ENCODE measurements around the gene CCDC102A. TPM values are rescaled to one million over a fixed set of nuclear protein-coding genes. Genes with fewer than 3 reads are reported as not detected.

Gene CCDC102A
- polyA plus RNA-seq, 2 of the 4 experiments (the other 2 are of a cell fraction) = 8.0 to 8.3 TPM

DNA sequence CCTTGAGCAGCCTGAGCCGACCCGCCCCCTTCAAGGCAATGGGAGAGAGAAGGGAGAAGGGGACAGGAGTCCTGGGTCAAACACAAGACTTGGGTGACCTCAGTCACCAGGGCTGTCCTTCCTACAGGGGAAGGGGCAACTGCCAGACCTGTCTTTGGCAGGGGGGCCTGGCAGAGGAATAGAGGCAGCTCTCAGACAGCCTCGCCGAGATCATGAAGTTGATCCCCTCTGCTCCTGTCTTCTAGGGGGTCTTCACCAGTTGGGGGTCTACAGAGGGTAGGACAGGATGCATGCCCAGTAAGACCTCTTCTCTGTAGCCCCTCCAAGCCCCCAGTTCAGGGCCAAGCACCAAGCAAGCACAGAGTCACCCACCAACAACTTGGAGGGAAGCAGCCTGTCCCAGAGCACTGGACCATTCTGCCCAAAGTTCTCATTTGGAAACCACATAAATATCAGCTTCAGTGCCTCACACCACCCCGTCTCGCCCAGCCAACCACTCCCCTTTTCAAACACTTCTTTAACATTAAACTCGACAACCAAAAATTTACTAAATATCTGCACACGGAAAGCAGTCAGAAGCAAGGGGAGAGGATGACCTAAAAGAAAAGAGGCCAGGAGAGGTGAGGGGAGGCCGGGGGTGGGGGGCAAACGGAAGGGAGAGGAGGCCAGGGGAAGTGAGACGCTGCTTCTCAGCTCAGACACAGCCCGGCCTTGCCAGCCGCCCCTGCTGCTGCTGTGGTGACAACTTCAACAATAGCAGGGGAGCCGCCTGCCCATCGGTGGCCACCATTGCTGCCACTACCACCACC lies 57.8 kb downstream of the CCDC102A start:
- Histone ChIP-seq H3K4me3 (peak overlapping the region; percentile 48), H3K27ac (peak overlapping the region; percentile 96 to 98), H3K9me3 (no peaks in the 10 kb centered on the region), H3K4me2 (peak overlapping the region; percentile 93), H3K4me1 (peaks cover 91% of the 10 kb centered on the region)
- POLR2A ChIA-PET = interaction anchor here (0.5 kb wide), 1 partner anchor 27 kb away, joined by 4 read pairs; no protein-coding TSS in a partner anchor
- WGBS (ENCODE audit: missing lambda C conversion rate) = 80% methylated on average over 12 of the region's 15 CpGs
- ATAC-seq (no peak), FAIRE-seq (no peak), DNase-seq (ENCODE audit: low read depth in 1 of 2, low spot score in 1 of 2) (no peak)
- CTCF ChIA-PET = interaction anchor here (1.4 to 8.4 kb wide), 5 partner anchors 8 to 60 kb away, joined by 3 to 70 read pairs (median 44); partner anchors contain the start of genes DOK4 and POLR2C
- no peak for TF ChIP-seq NFE2L2 (conservative IDR thresholded peaks at IDR 0.05; ENCODE audit: low read length)
- TF ChIP-seq, protein P1, sequence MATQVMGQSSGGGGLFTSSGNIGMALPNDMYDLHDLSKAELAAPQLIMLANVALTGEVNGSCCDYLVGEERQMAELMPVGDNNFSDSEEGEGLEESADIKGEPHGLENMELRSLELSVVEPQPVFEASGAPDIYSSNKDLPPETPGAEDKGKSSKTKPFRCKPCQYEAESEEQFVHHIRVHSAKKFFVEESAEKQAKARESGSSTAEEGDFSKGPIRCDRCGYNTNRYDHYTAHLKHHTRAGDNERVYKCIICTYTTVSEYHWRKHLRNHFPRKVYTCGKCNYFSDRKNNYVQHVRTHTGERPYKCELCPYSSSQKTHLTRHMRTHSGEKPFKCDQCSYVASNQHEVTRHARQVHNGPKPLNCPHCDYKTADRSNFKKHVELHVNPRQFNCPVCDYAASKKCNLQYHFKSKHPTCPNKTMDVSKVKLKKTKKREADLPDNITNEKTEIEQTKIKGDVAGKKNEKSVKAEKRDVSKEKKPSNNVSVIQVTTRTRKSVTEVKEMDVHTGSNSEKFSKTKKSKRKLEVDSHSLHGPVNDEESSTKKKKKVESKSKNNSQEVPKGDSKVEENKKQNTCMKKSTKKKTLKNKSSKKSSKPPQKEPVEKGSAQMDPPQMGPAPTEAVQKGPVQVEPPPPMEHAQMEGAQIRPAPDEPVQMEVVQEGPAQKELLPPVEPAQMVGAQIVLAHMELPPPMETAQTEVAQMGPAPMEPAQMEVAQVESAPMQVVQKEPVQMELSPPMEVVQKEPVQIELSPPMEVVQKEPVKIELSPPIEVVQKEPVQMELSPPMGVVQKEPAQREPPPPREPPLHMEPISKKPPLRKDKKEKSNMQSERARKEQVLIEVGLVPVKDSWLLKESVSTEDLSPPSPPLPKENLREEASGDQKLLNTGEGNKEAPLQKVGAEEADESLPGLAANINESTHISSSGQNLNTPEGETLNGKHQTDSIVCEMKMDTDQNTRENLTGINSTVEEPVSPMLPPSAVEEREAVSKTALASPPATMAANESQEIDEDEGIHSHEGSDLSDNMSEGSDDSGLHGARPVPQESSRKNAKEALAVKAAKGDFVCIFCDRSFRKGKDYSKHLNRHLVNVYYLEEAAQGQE (IDR thresholded peaks at IDR 0.05) = no peak

DNA sequence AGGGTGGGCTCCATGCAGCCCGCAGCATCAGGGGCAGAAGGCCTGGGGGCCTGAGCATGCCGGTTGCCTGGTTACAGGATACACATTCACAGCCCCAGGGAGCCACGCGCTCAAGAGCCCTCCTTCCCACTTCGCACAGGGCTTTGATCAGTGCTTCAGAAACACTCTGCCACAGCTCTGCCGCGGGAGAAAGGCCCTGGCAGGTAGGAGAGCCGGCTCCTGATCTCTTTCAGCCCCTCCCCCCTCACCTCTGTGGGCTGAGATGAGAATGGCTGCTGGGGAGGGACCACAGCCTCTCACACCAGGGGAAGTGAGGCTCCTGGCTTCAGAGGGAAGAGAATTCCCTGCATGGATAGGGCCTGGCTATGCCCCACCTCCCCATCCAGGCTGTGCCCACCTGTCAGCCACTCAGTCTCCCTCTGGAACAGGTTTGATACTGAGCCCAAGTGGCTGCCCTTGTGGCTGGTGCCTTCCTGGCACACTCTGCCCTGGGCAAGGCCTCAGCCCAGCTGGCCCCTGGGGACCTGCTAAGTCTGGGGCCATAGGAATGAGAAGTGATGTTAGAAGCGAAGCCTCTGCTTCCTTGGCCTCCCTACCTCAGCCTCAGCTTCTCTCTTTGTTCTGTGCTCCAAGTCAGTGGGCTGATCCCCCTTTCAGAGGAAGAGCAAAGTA lies 58.7 kb downstream of the CCDC102A start:
- DNase-seq (ENCODE audit: low read depth in 1 of 2, low spot score in 1 of 2) (no peak), ATAC-seq (no peak), FAIRE-seq (no peak)
- Histone ChIP-seq H3K27ac (peak overlapping the region; percentile 96 to 98), H3K4me3 (peak overlapping the region; percentile 48; the same call in 1 of the 3 replicates), H3K4me1 (peaks cover 91% of the 10 kb centered on the region), H3K9me3 (no peaks in the 10 kb centered on the region), H3K4me2 (peak overlapping the region; percentile 93)
- WGBS (ENCODE audit: missing lambda C conversion rate) = 61% methylated on average over 6 of the region's 9 CpGs
- TF ChIP-seq ZFP36 (IDR thresholded peaks at IDR 0.05; ENCODE audit: borderline replicate concordance, partially characterized antibody) (no peak), NFE2L2 (conservative IDR thresholded peaks at IDR 0.05; ENCODE audit: low read length) (no peak), NR3C1 (IDR thresholded peaks at IDR 0.05) (no peak), HDAC2 (IDR thresholded peaks at IDR 0.05) (no peak), SREBF2 (IDR thresholded peaks at IDR 0.05) (no peak), HOXB13 (CRISPR knock-in tag; IDR thresholded peaks at IDR 0.05; ENCODE audit: low read depth) (no peak), CEBPB (IDR thresholded peaks at IDR 0.05) (no peak), KDM5A (IDR thresholded peaks at IDR 0.05) (no peak), PBX3 (IDR thresholded peaks at IDR 0.05) (no peak), CTCF (IDR thresholded peaks at IDR 0.05) (no peak), ZNF302 (CRISPR knock-in tag; IDR thresholded peaks at IDR 0.05) (no peak), KDM1A (IDR thresholded peaks at IDR 0.05; ENCODE audit: low read depth) (no peak), HEYL (CRISPR knock-in tag; IDR thresholded peaks at IDR 0.05) (no peak), RAD21 (conservative IDR thresholded peaks at IDR 0.05 in 1 of 2, IDR thresholded peaks at IDR 0.05 in 1 of 2) (no peak), PHF8 (IDR thresholded peaks at IDR 0.05; ENCODE audit: borderline replicate concordance, low read depth) (no peak)
- TF ChIP-seq, protein P2, sequence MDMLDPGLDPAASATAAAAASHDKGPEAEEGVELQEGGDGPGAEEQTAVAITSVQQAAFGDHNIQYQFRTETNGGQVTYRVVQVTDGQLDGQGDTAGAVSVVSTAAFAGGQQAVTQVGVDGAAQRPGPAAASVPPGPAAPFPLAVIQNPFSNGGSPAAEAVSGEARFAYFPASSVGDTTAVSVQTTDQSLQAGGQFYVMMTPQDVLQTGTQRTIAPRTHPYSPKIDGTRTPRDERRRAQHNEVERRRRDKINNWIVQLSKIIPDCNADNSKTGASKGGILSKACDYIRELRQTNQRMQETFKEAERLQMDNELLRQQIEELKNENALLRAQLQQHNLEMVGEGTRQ (IDR thresholded peaks at IDR 0.05) = no peak
- TF ChIP-seq, protein P3, sequence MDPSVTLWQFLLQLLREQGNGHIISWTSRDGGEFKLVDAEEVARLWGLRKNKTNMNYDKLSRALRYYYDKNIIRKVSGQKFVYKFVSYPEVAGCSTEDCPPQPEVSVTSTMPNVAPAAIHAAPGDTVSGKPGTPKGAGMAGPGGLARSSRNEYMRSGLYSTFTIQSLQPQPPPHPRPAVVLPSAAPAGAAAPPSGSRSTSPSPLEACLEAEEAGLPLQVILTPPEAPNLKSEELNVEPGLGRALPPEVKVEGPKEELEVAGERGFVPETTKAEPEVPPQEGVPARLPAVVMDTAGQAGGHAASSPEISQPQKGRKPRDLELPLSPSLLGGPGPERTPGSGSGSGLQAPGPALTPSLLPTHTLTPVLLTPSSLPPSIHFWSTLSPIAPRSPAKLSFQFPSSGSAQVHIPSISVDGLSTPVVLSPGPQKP (IDR thresholded peaks at IDR 0.05; ENCODE audit: low read depth, low read length) = no peak
- TF ChIP-seq, protein P1 (IDR thresholded peaks at IDR 0.05) = no peak
- ChIA-PET CTCF (interaction anchor here (1.8 to 8.4 kb wide), 4 partner anchors 9 to 59 kb away, joined by 6 to 70 read pairs (median 46); partner anchors contain the start of genes DOK4 and POLR2C), POLR2A (interaction anchor here (1.3 kb wide), 1 partner anchor 15 kb away, joined by 4 read pairs; the partner anchor contains the start of gene POLR2C)

Data from A549 (cell line).